HL-60 (cell line): ENCODE results near the gene EREG.

ENCODE experiments used
- DNase-seq, 2 experiments: peaks; one replicate each; pipeline ENCODE4 v3.0.0-alpha.2; 2010 to 2020; ENCODE audit warnings: low read depth in 1 of 2, low spot score in 1 of 2
- H3K27ac ChIP-seq: fragments of 250-450 bp; sonication (Bioruptor Pico); replicated peaks from 2 replicates; pipeline ENCODE4 v1.5.1; 2020; ENCODE audit warnings: mild to moderate bottlenecking, moderate library complexity
- H3K27me3 ChIP-seq: fragments of 250-450 bp; sonication (Bioruptor Pico); 2 replicates; pipeline ENCODE4 v1.5.1; 2021; ENCODE audit warnings: mild to moderate bottlenecking, moderate library complexity; ENCODE audit not compliant: insufficient read depth, poor library complexity, severe bottlenecking
- H3K4me3 ChIP-seq: replicated peaks from 2 replicates; pipeline ENCODE4 v1.5.1; 2011; ENCODE audit warnings: mild to moderate bottlenecking, control low read depth, low read length; ENCODE audit not compliant: insufficient read depth
- GABPA ChIP-seq: IDR thresholded peaks from 2 replicates; pipeline ENCODE4 v1.6.1; 2012; ENCODE audit warnings: low read depth
- POLR2AphosphoS5 ChIP-seq: IDR thresholded peaks from 2 replicates; pipeline ENCODE4 v1.6.1; 2012; ENCODE audit warnings: low read depth
- REST ChIP-seq: IDR thresholded peaks from 2 replicates; pipeline ENCODE4 v1.6.1; 2012; ENCODE audit warnings: low read depth; ENCODE audit not compliant: insufficient replicate concordance
- SPI1 ChIP-seq: IDR thresholded peaks from 2 replicates; pipeline ENCODE4 v1.6.1; 2012; ENCODE audit warnings: low read depth, mild to moderate bottlenecking, borderline replicate concordance
- TF ChIP-seq, protein P1 (sequence below): IDR thresholded peaks from one replicate; pipeline ENCODE4 v1.5.1; 2011; ENCODE audit warnings: low read length, control low read depth, inconsistent platforms; ENCODE audit not compliant: insufficient read depth

Gene EREG

GRCh38 chr4:74378573-74378972, 13.6 kb downstream of the EREG start:
- no peak overlapping the region for H3K27ac ChIP-seq
- TF ChIP-seq REST, result no peak
- no peak for TF ChIP-seq SPI1
- no peak for TF ChIP-seq GABPA

GRCh38 chr4:74379912-74380311, 15.0 kb downstream of the EREG start:
- H3K27me3 ChIP-seq, result no peaks in the 10 kb centered on the region
- no peak for TF ChIP-seq REST
- no peak for TF ChIP-seq POLR2AphosphoS5
- TF ChIP-seq SPI1, result no peak
- TF ChIP-seq GABPA, result no peak
- TF ChIP-seq, protein P1, sequence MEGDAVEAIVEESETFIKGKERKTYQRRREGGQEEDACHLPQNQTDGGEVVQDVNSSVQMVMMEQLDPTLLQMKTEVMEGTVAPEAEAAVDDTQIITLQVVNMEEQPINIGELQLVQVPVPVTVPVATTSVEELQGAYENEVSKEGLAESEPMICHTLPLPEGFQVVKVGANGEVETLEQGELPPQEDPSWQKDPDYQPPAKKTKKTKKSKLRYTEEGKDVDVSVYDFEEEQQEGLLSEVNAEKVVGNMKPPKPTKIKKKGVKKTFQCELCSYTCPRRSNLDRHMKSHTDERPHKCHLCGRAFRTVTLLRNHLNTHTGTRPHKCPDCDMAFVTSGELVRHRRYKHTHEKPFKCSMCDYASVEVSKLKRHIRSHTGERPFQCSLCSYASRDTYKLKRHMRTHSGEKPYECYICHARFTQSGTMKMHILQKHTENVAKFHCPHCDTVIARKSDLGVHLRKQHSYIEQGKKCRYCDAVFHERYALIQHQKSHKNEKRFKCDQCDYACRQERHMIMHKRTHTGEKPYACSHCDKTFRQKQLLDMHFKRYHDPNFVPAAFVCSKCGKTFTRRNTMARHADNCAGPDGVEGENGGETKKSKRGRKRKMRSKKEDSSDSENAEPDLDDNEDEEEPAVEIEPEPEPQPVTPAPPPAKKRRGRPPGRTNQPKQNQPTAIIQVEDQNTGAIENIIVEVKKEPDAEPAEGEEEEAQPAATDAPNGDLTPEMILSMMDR, result no peak
- H3K4me3 ChIP-seq, result no peak overlapping the region
- H3K27ac ChIP-seq, result no peak overlapping the region
- DNase-seq, result no peak

More at GRCh38 chr4:74378573-74378972, 13.6 kb downstream of the EREG start:
- Histone ChIP-seq H3K4me3 (no peak overlapping the region), H3K27me3 (no peaks in the 10 kb centered on the region)
- no peak for DNase-seq

DNA sequence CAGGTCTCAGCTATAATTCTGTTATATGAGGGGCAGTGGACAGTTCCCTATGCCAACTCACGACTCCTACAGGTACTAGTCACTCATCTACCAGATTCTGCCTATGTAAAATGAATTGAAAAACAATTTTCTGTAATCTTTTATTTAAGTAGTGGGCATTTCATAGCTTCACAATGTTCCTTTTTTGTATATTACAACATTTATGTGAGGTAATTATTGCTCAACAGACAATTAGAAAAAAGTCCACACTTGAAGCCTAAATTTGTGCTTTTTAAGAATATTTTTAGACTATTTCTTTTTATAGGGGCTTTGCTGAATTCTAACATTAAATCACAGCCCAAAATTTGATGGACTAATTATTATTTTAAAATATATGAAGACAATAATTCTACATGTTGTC, 20.4 kb downstream of the EREG start:
- DNase-seq, result no peak
- Histone ChIP-seq H3K27ac (no peak overlapping the region), H3K4me3 (no peak overlapping the region), H3K27me3 (no peaks in the 10 kb centered on the region)
- no peak for TF ChIP-seq REST
- TF ChIP-seq POLR2AphosphoS5, result no peak
- TF ChIP-seq SPI1, result no peak
- TF ChIP-seq GABPA, result no peak
- TF ChIP-seq, protein P1, result no peak
